ENCODE measurements around the gene QSER1. TPM values are rescaled to one million over a fixed set of nuclear protein-coding genes. Genes with fewer than 3 reads are reported as not detected.

QSER1 gene
- total RNA-seq, 1 experiment from 2014 or later: 48.0 TPM

GRCh38 chr11:32855601-32856000, 37.0 kb upstream of the QSER1 start:
- H3K79me2 ChIP-seq (ENCODE audit: insufficient read depth, low read length): no peaks in the 10 kb centered on the region
- H4K20me1 ChIP-seq (ENCODE audit: insufficient read depth): peaks cover 6% of the 10 kb centered on the region; the same call in 1 of the 2 replicates
- no peaks in the 10 kb centered on the region for H3K9me3 ChIP-seq (ENCODE audit: control insufficient read depth in 1 of 2, insufficient read depth in 1 of 2, low read depth in 1 of 2, low read length in 2 of 2)
- no peaks in the 10 kb centered on the region for H3K27me3 ChIP-seq (ENCODE audit: insufficient read depth, low read length)
- ChIA-PET CTCF (no interaction called here), RAD21 (ENCODE audit: low non-redundant PET in 1 of 2, low total read pairs in 2 of 2, uncharacterized antibody in 2 of 2, unreplicated experiment in 2 of 2) (no interaction called here), POLR2A (no interaction called here)
- H3K4me1 ChIP-seq (ENCODE audit: control insufficient read depth in 1 of 2, insufficient read depth in 2 of 2, low read length in 2 of 2): peaks cover 0 to 8% of the 10 kb centered on the region in 2 experiments; a peak in 3 of 4 replicates
- ATAC-seq: no peak
- H3K36me3 ChIP-seq (ENCODE audit: control insufficient read depth in 1 of 2, insufficient read depth in 2 of 2, low read length in 2 of 2): no peaks in the 10 kb centered on the region
- H3K9ac ChIP-seq (ENCODE audit: low read length): no peak overlapping the region
- TF ChIP-seq SP1 (IDR thresholded peaks at IDR 0.05; ENCODE audit: low read depth) (no peak), POLR2A (IDR thresholded peaks at IDR 0.05; ENCODE audit: borderline replicate concordance, extremely low read depth, insufficient read depth, insufficient read length) (no peak), REST (IDR thresholded peaks at IDR 0.05; ENCODE audit: low read depth) (no peak), CEBPB (IDR thresholded peaks at IDR 0.05; ENCODE audit: low read depth) (no peak)
- no peak overlapping the region for H3K4me3 ChIP-seq (replicated peaks in 1 of 2; ENCODE audit: low read depth in 1 of 2, low read length in 2 of 2)
- no peaks in the 10 kb centered on the region for H3K9me2 ChIP-seq (ENCODE audit: insufficient read depth)
- no peak overlapping the region for H3K27ac ChIP-seq (ENCODE audit: low read depth, low read length)
- DNase-seq (ENCODE audit: low read depth, low spot score): no peak
- H3K4me2 ChIP-seq (ENCODE audit: low read length): no peak overlapping the region
- H2AFZ ChIP-seq (ENCODE audit: low read depth, low read length, poor library complexity, severe bottlenecking): no peak overlapping the region
- no TSS peak for BruUV-seq (replicated peaks)
- intact Hi-C loops (cut with micrococcal nuclease): no loop called here

- Histone ChIP-seq H3K9ac (ENCODE audit: low read length) (no peak overlapping the region), H2AFZ (ENCODE audit: low read depth, low read length, poor library complexity, severe bottlenecking) (no peak overlapping the region), H3K27me3 (ENCODE audit: insufficient read depth, low read length) (no peaks in the 10 kb centered on the region), H3K79me2 (ENCODE audit: insufficient read depth, low read length) (no peaks in the 10 kb centered on the region), H3K27ac (ENCODE audit: low read depth, low read length) (no peak overlapping the region), H3K4me2 (ENCODE audit: low read length) (no peak overlapping the region), H4K20me1 (ENCODE audit: insufficient read depth) (no peaks in the 10 kb centered on the region), H3K4me3 (replicated peaks in 1 of 2; ENCODE audit: low read depth in 1 of 2, low read length in 2 of 2) (no peak overlapping the region), H3K9me2 (ENCODE audit: insufficient read depth) (no peaks in the 10 kb centered on the region), H3K4me1 (ENCODE audit: control insufficient read depth in 1 of 2, insufficient read depth in 2 of 2, low read length in 2 of 2) (no peaks in the 10 kb centered on the region), H3K9me3 (ENCODE audit: control insufficient read depth in 1 of 2, insufficient read depth in 1 of 2, low read depth in 1 of 2, low read length in 2 of 2) (no peaks in the 10 kb centered on the region), H3K36me3 (ENCODE audit: control insufficient read depth in 1 of 2, insufficient read depth in 2 of 2, low read length in 2 of 2) (no peaks in the 10 kb centered on the region)
- ATAC-seq (peak; percentile 72), DNase-seq (ENCODE audit: low read depth, low spot score) (no peak)
- ChIA-PET CTCF (interaction anchor here (1.1 kb wide), 1 partner anchor 67 kb away, joined by 4 read pairs; no protein-coding TSS in a partner anchor), POLR2A (no interaction called here), RAD21 (ENCODE audit: low non-redundant PET in 1 of 2, low total read pairs in 2 of 2, uncharacterized antibody in 2 of 2, unreplicated experiment in 2 of 2) (no interaction called here)
- TF ChIP-seq CTCF (IDR thresholded peaks at IDR 0.05 in 2 of 3, conservative IDR thresholded peaks at IDR 0.05 in 1 of 3; ENCODE audit: borderline replicate concordance in 1 of 3, insufficient read depth in 1 of 3, low read depth in 2 of 3, low read length in 2 of 3) (peak in 2 of 3 experiments; percentile 25 to 33; a peak in 3 of 6 replicates), TCF7L2 (IDR thresholded peaks at IDR 0.05; ENCODE audit: borderline replicate concordance, extremely low read depth, insufficient read depth, insufficient read length) (no peak), ATF3 (IDR thresholded peaks at IDR 0.05) (no peak), SP1 (IDR thresholded peaks at IDR 0.05; ENCODE audit: low read depth) (no peak)
- intact Hi-C loops (cut with micrococcal nuclease): no loop called here
- BruUV-seq (replicated peaks): no TSS peak
These were observed 33.9 kb upstream of the QSER1 start for GRCh38 chr11:32858731-32859130.
